ENCODE measurements around the gene VOPP1. TPM values are rescaled to one million over a fixed set of nuclear protein-coding genes. Genes with fewer than 3 reads are reported as not detected.

Gene VOPP1
- total RNA-seq, 2 experiments from 2014 or later: 51.4 to 52.7 TPM

GRCh38 chr7:55558962-55559920, 13.1 kb downstream of the VOPP1 start:
- no peaks in the 10 kb centered on the region for H3K9me3 Mint-ChIP-seq
- ChIA-PET CTCF (interaction anchor here (1.5 kb wide), 1 partner anchor 34 kb away, joined by 3 read pairs; no protein-coding TSS in a partner anchor), POLR2A (interaction anchor here (1.0 to 1.1 kb wide), 2 partner anchors 11 to 13 kb away, joined by 5 to 6 read pairs; partner anchors contain the start of gene VOPP1)
- H3K27me3 Mint-ChIP-seq: no peaks in the 10 kb centered on the region
- H3K27ac Mint-ChIP-seq: no peak overlapping the region
- no peak overlapping the region for H3K4me3 Mint-ChIP-seq
- peaks cover 58% of the 10 kb centered on the region for H3K4me1 Mint-ChIP-seq
- no peak for DNase-seq
- peaks cover 15% of the 10 kb centered on the region for H3K36me3 Mint-ChIP-seq (ENCODE audit: low read depth)

- Mint-ChIP-seq H3K4me3 (no peak overlapping the region), H3K36me3 (ENCODE audit: low read depth) (peaks cover 21% of the 10 kb centered on the region), H3K4me1 (peaks cover 67% of the 10 kb centered on the region), H3K9me3 (no peaks in the 10 kb centered on the region), H3K27me3 (no peaks in the 10 kb centered on the region), H3K27ac (peak overlapping the region; percentile 27)
- CTCF ChIA-PET: no interaction called here
- POLR2A ChIA-PET: no interaction called here
- no peak for DNase-seq
These were observed 14.6 kb downstream of the VOPP1 start for GRCh38 chr7:55557666-55558188.

GRCh38 chr7:55556492-55556891, 15.8 kb downstream of the VOPP1 start:
- CTCF ChIA-PET: no interaction called here
- H3K4me3 Mint-ChIP-seq: no peak overlapping the region

GRCh38 chr7:55556031-55556430, 16.3 kb downstream of the VOPP1 start:
- H3K4me3 Mint-ChIP-seq: no peak overlapping the region
- POLR2A ChIA-PET: interaction anchor here (0.7 to 1.1 kb wide), 2 partner anchors 22 to 190 kb away, joined by 3 read pairs; no protein-coding TSS in a partner anchor
- H3K27me3 Mint-ChIP-seq: no peaks in the 10 kb centered on the region
- DNase-seq: no peak
- H3K36me3 Mint-ChIP-seq (ENCODE audit: low read depth): peaks cover 16% of the 10 kb centered on the region
- H3K4me1 Mint-ChIP-seq: peaks cover 64% of the 10 kb centered on the region
- H3K9me3 Mint-ChIP-seq: no peaks in the 10 kb centered on the region
- no peak overlapping the region for H3K27ac Mint-ChIP-seq
- CTCF ChIA-PET: no interaction called here

More at GRCh38 chr7:55556492-55556891, 15.8 kb downstream of the VOPP1 start:
- Mint-ChIP-seq H3K9me3 (no peaks in the 10 kb centered on the region), H3K27ac (no peak overlapping the region), H3K36me3 (ENCODE audit: low read depth) (peaks cover 16% of the 10 kb centered on the region), H3K4me1 (peaks cover 64% of the 10 kb centered on the region), H3K27me3 (no peaks in the 10 kb centered on the region)
- POLR2A ChIA-PET: interaction anchor here (0.7 to 1.1 kb wide), 2 partner anchors 22 to 191 kb away, joined by 3 read pairs; no protein-coding TSS in a partner anchor
- no peak for DNase-seq

DNA sequence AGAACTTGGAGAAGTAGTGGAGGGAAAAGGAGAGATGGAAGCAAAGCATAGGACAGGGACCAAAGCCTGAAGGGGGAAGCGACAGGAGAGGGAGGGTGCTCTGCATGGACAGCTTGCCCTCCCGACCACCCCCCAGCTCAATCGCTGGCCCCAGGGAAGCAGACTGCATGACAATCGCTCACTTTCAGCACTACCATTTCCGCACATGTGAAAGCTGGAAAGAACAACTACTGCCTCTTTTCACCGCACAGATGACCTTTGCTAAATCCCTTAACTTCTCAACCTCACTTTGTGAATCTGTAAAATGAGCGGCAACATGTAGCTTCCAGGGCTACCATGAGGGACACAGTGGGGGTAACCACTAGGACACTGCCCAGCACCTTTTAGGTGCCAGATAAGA, 17.1 kb downstream of the VOPP1 start:
- Mint-ChIP-seq H3K27ac (no peak overlapping the region), H3K36me3 (ENCODE audit: low read depth) (peaks cover 13% of the 10 kb centered on the region), H3K4me1 (peaks cover 57% of the 10 kb centered on the region), H3K27me3 (no peaks in the 10 kb centered on the region), H3K4me3 (no peak overlapping the region), H3K9me3 (no peaks in the 10 kb centered on the region)
- ChIA-PET POLR2A (no interaction called here), CTCF (no interaction called here)
- no peak for DNase-seq

DNA sequence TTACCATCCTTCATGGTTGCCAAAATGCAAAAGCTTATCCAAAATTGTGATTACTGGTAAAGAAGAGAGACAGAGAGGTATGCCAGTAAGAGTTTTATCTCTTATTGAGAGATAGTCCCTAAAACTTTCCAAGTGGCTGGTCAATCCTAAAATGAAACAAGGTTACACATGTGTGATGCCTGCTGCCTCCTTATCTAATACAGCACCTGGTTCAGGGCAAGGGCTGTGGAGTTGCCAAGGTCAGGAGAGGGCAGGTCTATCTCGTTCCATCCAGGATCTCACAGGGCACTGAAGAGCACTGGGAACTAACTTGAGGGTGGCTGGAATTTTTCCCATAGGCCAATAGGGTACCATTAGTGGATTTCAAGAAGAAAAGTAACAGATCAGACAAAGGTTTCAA, 18.3 kb downstream of the VOPP1 start:
- CTCF ChIA-PET: interaction anchor here (1.0 kb wide), 1 partner anchor 12 kb away, joined by 3 read pairs; no protein-coding TSS in a partner anchor
- POLR2A ChIA-PET: interaction anchor here (0.9 to 1.0 kb wide), 2 partner anchors 11 to 20 kb away, joined by 4 to 5 read pairs; no protein-coding TSS in a partner anchor
- Mint-ChIP-seq H3K9me3 (no peaks in the 10 kb centered on the region), H3K4me3 (no peak overlapping the region), H3K27me3 (no peaks in the 10 kb centered on the region), H3K27ac (no peak overlapping the region), H3K4me1 (peaks cover 49% of the 10 kb centered on the region), H3K36me3 (ENCODE audit: low read depth) (peaks cover 13% of the 10 kb centered on the region)
- no peak for DNase-seq

DNA sequence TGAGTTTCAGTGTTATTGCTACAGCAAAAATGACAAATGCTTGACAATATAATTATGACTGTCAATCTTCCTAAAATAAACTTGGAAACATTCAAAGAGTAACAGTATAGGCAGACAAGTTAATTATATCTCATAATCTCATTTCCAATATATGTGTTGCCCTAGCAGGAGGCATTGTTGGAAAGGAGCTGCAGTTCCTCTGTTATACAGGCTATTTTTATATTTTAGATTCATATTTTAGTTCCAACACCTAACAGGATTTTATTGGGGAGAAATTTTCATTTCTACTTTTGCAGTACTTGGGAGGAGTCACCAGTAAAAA, 19.3 kb downstream of the VOPP1 start:
- POLR2A ChIA-PET: interaction anchor here (1.6 kb wide), 1 partner anchor 9 kb away, joined by 3 read pairs; no protein-coding TSS in a partner anchor
- H3K9me3 Mint-ChIP-seq: no peaks in the 10 kb centered on the region
- H3K27ac Mint-ChIP-seq: no peak overlapping the region
- no peaks in the 10 kb centered on the region for H3K27me3 Mint-ChIP-seq
- H3K36me3 Mint-ChIP-seq (ENCODE audit: low read depth): peaks cover 13% of the 10 kb centered on the region
- DNase-seq: no peak
- H3K4me3 Mint-ChIP-seq: no peak overlapping the region
- CTCF ChIA-PET: no interaction called here
- peaks cover 47% of the 10 kb centered on the region for H3K4me1 Mint-ChIP-seq

DNA sequence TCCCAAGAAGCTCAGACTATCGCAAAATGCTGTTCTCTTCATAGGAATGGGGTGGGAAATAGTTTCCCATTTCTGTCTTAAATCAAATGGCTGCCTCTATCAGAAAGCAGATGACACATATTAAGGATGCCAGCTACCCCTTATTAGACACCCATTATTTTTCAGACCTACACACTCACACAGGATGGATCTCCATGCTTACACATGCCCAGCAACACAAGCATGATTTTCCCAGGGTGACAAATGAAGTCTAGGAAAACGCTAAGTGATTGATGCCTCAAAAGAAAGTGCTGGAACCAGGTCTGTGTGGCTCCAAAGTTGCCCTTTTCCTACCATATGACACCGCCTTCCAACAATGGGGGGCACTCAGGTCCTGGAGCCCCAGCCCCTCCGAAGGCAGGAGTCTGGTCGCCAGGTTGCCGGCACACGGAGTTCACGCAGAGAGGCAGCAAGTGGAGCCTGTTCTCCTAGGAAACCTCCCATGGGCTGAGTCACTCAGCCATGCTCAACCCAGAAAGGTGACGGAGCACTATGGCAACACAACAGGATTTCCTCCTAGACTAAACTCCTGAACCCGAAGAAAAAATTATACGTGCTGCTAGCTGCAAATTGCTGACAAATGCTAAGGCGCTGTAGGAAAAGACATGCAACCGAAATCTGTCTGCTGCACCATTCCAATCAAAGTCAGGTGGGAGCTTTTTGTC, 19.8 kb downstream of the VOPP1 start:
- no peak overlapping the region for H3K27ac Mint-ChIP-seq
- ChIA-PET POLR2A (interaction anchor here (1.6 kb wide), 1 partner anchor 9 kb away, joined by 3 read pairs; no protein-coding TSS in a partner anchor), CTCF (no interaction called here)
- H3K4me3 Mint-ChIP-seq: no peak overlapping the region
- no peaks in the 10 kb centered on the region for H3K9me3 Mint-ChIP-seq
- DNase-seq: no peak
- H3K4me1 Mint-ChIP-seq: peaks cover 46% of the 10 kb centered on the region
- H3K27me3 Mint-ChIP-seq: no peaks in the 10 kb centered on the region
- H3K36me3 Mint-ChIP-seq (ENCODE audit: low read depth): peaks cover 13% of the 10 kb centered on the region

DNA sequence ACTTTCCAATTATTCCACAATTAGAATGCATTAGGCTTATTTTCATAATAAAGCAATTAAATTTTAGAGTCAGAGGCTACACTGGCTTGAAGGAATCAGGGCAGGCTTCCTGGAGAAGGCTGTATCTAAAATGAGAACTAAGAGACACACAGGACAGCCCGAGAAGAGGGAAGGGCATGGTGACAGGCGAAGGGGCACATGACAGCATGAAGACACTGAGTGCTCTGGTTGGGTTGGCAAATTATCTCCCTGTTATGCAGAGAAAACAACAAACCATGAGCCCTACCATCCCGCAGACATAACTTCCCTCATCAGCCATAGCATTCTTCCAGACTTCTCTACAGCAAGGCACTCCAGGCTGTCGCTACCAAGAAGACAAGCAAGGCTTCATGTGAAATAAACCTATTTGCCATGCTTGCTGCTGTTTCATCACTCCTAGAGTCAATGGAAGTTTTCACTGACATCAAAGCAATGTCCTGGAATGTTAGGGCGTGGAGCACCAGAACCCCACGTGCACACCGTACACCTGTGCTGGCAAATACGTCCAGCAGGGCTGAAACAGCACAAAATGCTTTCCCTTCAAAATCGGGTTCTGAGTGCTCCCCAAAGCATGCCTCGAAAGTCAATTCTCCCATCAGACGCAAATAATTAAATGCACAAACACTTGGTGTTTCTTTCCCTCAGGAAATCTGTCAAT, 21.3 kb downstream of the VOPP1 start:
- CTCF ChIA-PET: no interaction called here
- H3K27ac Mint-ChIP-seq: no peak overlapping the region
- no peaks in the 10 kb centered on the region for H3K27me3 Mint-ChIP-seq
- H3K36me3 Mint-ChIP-seq (ENCODE audit: low read depth): peaks cover 10% of the 10 kb centered on the region
- H3K4me1 Mint-ChIP-seq: peaks cover 47% of the 10 kb centered on the region
- no peak for DNase-seq
- H3K4me3 Mint-ChIP-seq: no peak overlapping the region
- H3K9me3 Mint-ChIP-seq: no peaks in the 10 kb centered on the region
- POLR2A ChIA-PET: no interaction called here

DNA sequence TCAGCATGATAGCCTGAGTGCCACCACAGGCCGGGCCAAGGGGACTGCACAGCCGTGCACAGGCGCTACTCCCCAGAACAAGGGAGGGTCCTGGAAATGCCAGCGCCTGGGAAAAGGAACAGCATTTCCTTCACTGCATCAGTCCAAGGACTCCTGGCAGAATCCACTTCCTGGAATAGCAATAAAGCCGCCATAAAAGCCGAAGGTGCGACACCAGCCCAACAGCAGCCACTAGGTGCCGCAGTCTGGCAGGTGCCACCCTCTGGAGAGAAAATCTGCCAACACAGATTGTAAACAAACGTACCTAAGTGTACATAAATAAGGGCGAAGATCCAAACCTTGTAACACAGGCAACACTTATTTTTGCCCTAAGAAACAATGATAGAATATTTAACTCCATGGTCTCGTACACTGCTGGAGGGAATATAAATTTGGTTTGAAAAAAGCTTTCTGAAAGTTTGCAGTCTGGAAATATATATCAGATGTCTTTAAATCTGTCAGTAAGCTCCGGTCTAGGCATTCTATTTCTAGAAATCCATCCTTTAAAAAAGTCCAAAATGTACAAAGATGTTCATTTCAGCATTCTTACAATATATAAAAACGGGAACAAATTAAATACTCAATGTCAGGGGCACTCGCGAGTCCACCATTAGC, 22.2 kb downstream of the VOPP1 start:
- POLR2A ChIA-PET: no interaction called here
- H3K9me3 Mint-ChIP-seq: no peaks in the 10 kb centered on the region
- peaks cover 45% of the 10 kb centered on the region for H3K4me1 Mint-ChIP-seq
- CTCF ChIA-PET: no interaction called here
- peaks cover 10% of the 10 kb centered on the region for H3K36me3 Mint-ChIP-seq (ENCODE audit: low read depth)
- DNase-seq: no peak
- H3K27me3 Mint-ChIP-seq: no peaks in the 10 kb centered on the region
- H3K27ac Mint-ChIP-seq: no peak overlapping the region
- H3K4me3 Mint-ChIP-seq: no peak overlapping the region

GRCh38 chr7:55549457-55549856, 22.8 kb downstream of the VOPP1 start:
- peaks cover 39% of the 10 kb centered on the region for H3K4me1 Mint-ChIP-seq
- H3K27me3 Mint-ChIP-seq: no peaks in the 10 kb centered on the region
- POLR2A ChIA-PET: no interaction called here
- H3K9me3 Mint-ChIP-seq: no peaks in the 10 kb centered on the region
- CTCF ChIA-PET: no interaction called here
- no peak overlapping the region for H3K4me3 Mint-ChIP-seq
- H3K36me3 Mint-ChIP-seq (ENCODE audit: low read depth): peaks cover 12% of the 10 kb centered on the region
- H3K27ac Mint-ChIP-seq: no peak overlapping the region
- no peak for DNase-seq

- ChIA-PET POLR2A (no interaction called here), CTCF (interaction anchor here (1.2 kb wide), 1 partner anchor 15 kb away, joined by 4 read pairs; no protein-coding TSS in a partner anchor)
- Mint-ChIP-seq H3K27me3 (no peaks in the 10 kb centered on the region), H3K9me3 (no peaks in the 10 kb centered on the region), H3K4me3 (no peak overlapping the region), H3K27ac (no peak overlapping the region), H3K36me3 (ENCODE audit: low read depth) (peaks cover 14% of the 10 kb centered on the region), H3K4me1 (peaks cover 29% of the 10 kb centered on the region)
- no peak for DNase-seq
These were observed 24.0 kb downstream of the VOPP1 start for GRCh38 chr7:55548295-55548731.
